IPS-NIHi7 (cell line): Measurements from ENCODE around the gene UBE2G2.

Experiments used
- DNase-seq: peaks from one replicate; pipeline ENCODE4 v3.0.0; 2012; ENCODE audit warnings: mixed read lengths; ENCODE audit errors: extremely low spot score

Gene UBE2G2

GRCh38 chr21:44750675-44751025 lies 51.0 kb downstream of the UBE2G2 start:
- DNase-seq, result no peak

GRCh38 chr21:44749759-44750674 lies 51.6 kb downstream of the UBE2G2 start:
- DNase-seq, result no peak

- no peak for DNase-seq
These were observed 52.4 kb downstream of the UBE2G2 start for GRCh38 chr21:44749116-44749758.

- DNase-seq, result peak; percentile 87
These were observed 53.0 kb downstream of the UBE2G2 start for GRCh38 chr21:44748621-44749020.

GRCh38 chr21:44742418-44743153 lies 59.0 kb downstream of the UBE2G2 start:
- no peak for DNase-seq

- no peak for DNase-seq
These were observed 59.7 kb downstream of the UBE2G2 start for GRCh38 chr21:44741921-44742320.

GRCh38 chr21:44740742-44741141 lies 60.9 kb downstream of the UBE2G2 start:
- no peak for DNase-seq

GRCh38 chr21:44739316-44739715 lies 62.3 kb downstream of the UBE2G2 start:
- no peak for DNase-seq

GRCh38 chr21:44738621-44739020 lies 63.0 kb downstream of the UBE2G2 start:
- no peak for DNase-seq

- no peak for DNase-seq
These were observed 63.8 kb downstream of the UBE2G2 start for GRCh38 chr21:44737706-44738354.

GRCh38 chr21:44736291-44737004 lies 65.2 kb downstream of the UBE2G2 start:
- DNase-seq, result no peak

- DNase-seq, result no peak
These were observed 65.8 kb downstream of the UBE2G2 start for GRCh38 chr21:44735821-44736220.

GRCh38 chr21:44734841-44735240 lies 66.8 kb downstream of the UBE2G2 start:
- DNase-seq, result no peak

- no peak for DNase-seq
These were observed 67.4 kb downstream of the UBE2G2 start for GRCh38 chr21:44734026-44734745.

GRCh38 chr21:44732956-44733355 lies 68.7 kb downstream of the UBE2G2 start:
- DNase-seq, result no peak

GRCh38 chr21:44732263-44732662 lies 69.4 kb downstream of the UBE2G2 start:
- DNase-seq, result no peak

- DNase-seq, result no peak
These were observed 70.6 kb downstream of the UBE2G2 start for GRCh38 chr21:44730951-44731579.

GRCh38 chr21:44730028-44730395 lies 71.6 kb downstream of the UBE2G2 start:
- no peak for DNase-seq

- DNase-seq, result peak; percentile 9
These were observed 72.1 kb downstream of the UBE2G2 start for GRCh38 chr21:44729336-44730027.

GRCh38 chr21:44728716-44729115 lies 72.9 kb downstream of the UBE2G2 start:
- DNase-seq, result peak; percentile 2
